A549 treated with GW870086 at 1 μM for 4 hours (cell line): ENCODE results near the gene SERPINI1. TPM values are rescaled to one million over a fixed set of nuclear protein-coding genes. Genes with fewer than 3 reads are reported as not detected.

Source experiments
- total RNA-seq: library from RNA; stranded (reverse); fragments of 200-300 nt; extraction: Qiagen RNA extraction; gene quantifications from 5 replicates; pipeline ENCODE4 v1.2.3, GENCODE V29; 2022; ENCODE audit warnings: low read depth

SERPINI1 gene
- total RNA-seq = 2.1 to 4.6 TPM (median 3.3 TPM) in 5 replicates

GRCh38 chr3:167735233-167736138 lies at the start of gene SERPINI1:
Gene SERPINI1, plus strand, starts transcription at chr3:167735721. Its CDS starts 53,408 bp downstream, at chr3:167789129.

GRCh38 chr3:167734498-167735232 lies 856 bp upstream of the SERPINI1 start, which contains the start of gene PDCD10:
Gene PDCD10, minus strand, starts transcription at chr3:167734892. Its CDS starts 14,735 bp downstream, at chr3:167720157.

Other genes starting within 250 kb of the SERPINI1 start
- not detected in 5 replicates for gene WDR49, start 81.8 kb upstream of the SERPINI1 start, total RNA-seq
- 49.0 to 60.0 TPM (median 57.1 TPM) in 5 replicates for gene PDCD10, start 829 bp upstream of the SERPINI1 start, total RNA-seq